ENCODE measurements around the gene ARHGAP30.

Gene ARHGAP30

GRCh38 chr1:161111117-161111516 is 41.4 kb upstream of the ARHGAP30 start:
- Histone ChIP-seq H3K27me3 (ENCODE audit: control insufficient read depth in 1 of 2, insufficient read depth in 1 of 2, low read length in 2 of 2) (no peaks in the 10 kb centered on the region), H2AK5ac (ENCODE audit: low read length, severe bottlenecking) (no peak overlapping the region), H2BK15ac (ENCODE audit: low read depth, poor library complexity, severe bottlenecking) (no peak overlapping the region), H3K9me3 (ENCODE audit: control insufficient read depth, low read length) (no peaks in the 10 kb centered on the region), H2AFZ (ENCODE audit: low read depth, low read length) (no peak overlapping the region), H3K18ac (ENCODE audit: low read depth in 1 of 2, low read length in 2 of 2) (no peak overlapping the region), H3K9ac (ENCODE audit: low read length) (no peak overlapping the region), H3K27ac (ENCODE audit: low read length, poor library complexity, severe bottlenecking) (no peak overlapping the region), H3K4me3 (ENCODE audit: insufficient read depth in 1 of 2, low read depth in 1 of 2, low read length in 2 of 2) (no peak overlapping the region), H4K91ac (ENCODE audit: low read length) (no peak overlapping the region), H4K8ac (ENCODE audit: low read length) (no peak overlapping the region), H3K23ac (ENCODE audit: low read length in 2 of 2) (no peak overlapping the region), H3K4me1 (ENCODE audit: control insufficient read depth, insufficient read depth, low read depth, low read length) (peaks cover 4% of the 10 kb centered on the region), H3K36me3 (ENCODE audit: control insufficient read depth in 1 of 2, insufficient read depth in 2 of 2, low read depth in 1 of 2, low read length in 2 of 2) (peaks cover 10 to 40% of the 10 kb centered on the region in 2 experiments), H3K4ac (ENCODE audit: low read depth in 1 of 2, low read length in 2 of 2) (no peak overlapping the region), H3K79me1 (replicated peaks; ENCODE audit: low read length, poor library complexity, severe bottlenecking) (peaks cover 8% of the 10 kb centered on the region), H2BK120ac (ENCODE audit: low read depth, low read length) (no peak overlapping the region), H2BK5ac (ENCODE audit: low read depth, low read length, poor library complexity, severe bottlenecking) (no peak overlapping the region), H2BK12ac (ENCODE audit: low read length in 2 of 2) (no peak overlapping the region), H3K4me2 (ENCODE audit: low read length, poor library complexity, severe bottlenecking) (no peak overlapping the region), H3K14ac (ENCODE audit: low read length in 2 of 2) (no peak overlapping the region)
- 100% methylated on average over 3 of the region's 3 CpGs for WGBS
- DNase-seq: no peak

GRCh38 chr1:161106431-161106830 is 36.7 kb upstream of the ARHGAP30 start:
- WGBS: 96% methylated on average over 1 of the region's 1 CpG
- no peak overlapping the region for H3K27ac ChIP-seq (ENCODE audit: low read length, poor library complexity, severe bottlenecking)
- H3K14ac ChIP-seq (ENCODE audit: low read length in 2 of 2): no peak overlapping the region
- H3K9me3 ChIP-seq (ENCODE audit: control insufficient read depth, low read length): no peaks in the 10 kb centered on the region
- H2BK120ac ChIP-seq (ENCODE audit: low read depth, low read length): no peak overlapping the region
- H2BK15ac ChIP-seq (ENCODE audit: low read depth, poor library complexity, severe bottlenecking): no peak overlapping the region
- no peak overlapping the region for H2AFZ ChIP-seq (ENCODE audit: low read depth, low read length)
- H3K18ac ChIP-seq (ENCODE audit: low read depth in 1 of 2, low read length in 2 of 2): no peak overlapping the region
- no peak overlapping the region for H3K4me2 ChIP-seq (ENCODE audit: low read length, poor library complexity, severe bottlenecking)
- no peak overlapping the region for H3K4ac ChIP-seq (ENCODE audit: low read depth in 1 of 2, low read length in 2 of 2)
- H3K27me3 ChIP-seq (ENCODE audit: control insufficient read depth in 1 of 2, insufficient read depth in 1 of 2, low read length in 2 of 2): no peaks in the 10 kb centered on the region
- no peak overlapping the region for H3K4me3 ChIP-seq (ENCODE audit: insufficient read depth in 1 of 2, low read depth in 1 of 2, low read length in 2 of 2)
- H2AK5ac ChIP-seq (ENCODE audit: low read length, severe bottlenecking): no peak overlapping the region
- no peak for DNase-seq
- H2BK5ac ChIP-seq (ENCODE audit: low read depth, low read length, poor library complexity, severe bottlenecking): no peak overlapping the region
- H3K23ac ChIP-seq (ENCODE audit: low read length in 2 of 2): no peak overlapping the region
- no peak overlapping the region for H2BK12ac ChIP-seq (ENCODE audit: low read length in 2 of 2)
- peaks cover 16% of the 10 kb centered on the region for H3K79me1 ChIP-seq (replicated peaks; ENCODE audit: low read length, poor library complexity, severe bottlenecking)
- H3K4me1 ChIP-seq (ENCODE audit: control insufficient read depth, insufficient read depth, low read depth, low read length): no peaks in the 10 kb centered on the region
- no peak overlapping the region for H4K91ac ChIP-seq (ENCODE audit: low read length)
- H4K8ac ChIP-seq (ENCODE audit: low read length): no peak overlapping the region
- no peak overlapping the region for H3K9ac ChIP-seq (ENCODE audit: low read length)
- H3K36me3 ChIP-seq (ENCODE audit: control insufficient read depth in 1 of 2, insufficient read depth in 2 of 2, low read depth in 1 of 2, low read length in 2 of 2): peaks cover 16 to 29% of the 10 kb centered on the region in 2 experiments

- no peak overlapping the region for H4K91ac ChIP-seq (ENCODE audit: low read length)
- DNase-seq: no peak
- no peak overlapping the region for H2BK12ac ChIP-seq (ENCODE audit: low read length in 2 of 2)
- 92% methylated on average over 2 of the region's 2 CpGs for WGBS
- no peak overlapping the region for H3K18ac ChIP-seq (ENCODE audit: low read depth in 1 of 2, low read length in 2 of 2)
- no peak overlapping the region for H3K4me3 ChIP-seq (ENCODE audit: insufficient read depth in 1 of 2, low read depth in 1 of 2, low read length in 2 of 2)
- no peak overlapping the region for H3K27ac ChIP-seq (ENCODE audit: low read length, poor library complexity, severe bottlenecking)
- no peak overlapping the region for H2BK5ac ChIP-seq (ENCODE audit: low read depth, low read length, poor library complexity, severe bottlenecking)
- no peak overlapping the region for H3K4ac ChIP-seq (ENCODE audit: low read depth in 1 of 2, low read length in 2 of 2)
- peaks cover 16 to 21% of the 10 kb centered on the region in 2 experiments for H3K36me3 ChIP-seq (ENCODE audit: control insufficient read depth in 1 of 2, insufficient read depth in 2 of 2, low read depth in 1 of 2, low read length in 2 of 2)
- no peak overlapping the region for H3K23ac ChIP-seq (ENCODE audit: low read length in 2 of 2)
- H3K4me1 ChIP-seq (ENCODE audit: control insufficient read depth, insufficient read depth, low read depth, low read length): peaks cover 9% of the 10 kb centered on the region
- peak overlapping the region; percentile 4 for H3K9ac ChIP-seq (ENCODE audit: low read length)
- H2AK5ac ChIP-seq (ENCODE audit: low read length, severe bottlenecking): no peak overlapping the region
- no peak overlapping the region for H2AFZ ChIP-seq (ENCODE audit: low read depth, low read length)
- H3K27me3 ChIP-seq (ENCODE audit: control insufficient read depth in 1 of 2, insufficient read depth in 1 of 2, low read length in 2 of 2): no peaks in the 10 kb centered on the region
- no peak overlapping the region for H2BK15ac ChIP-seq (ENCODE audit: low read depth, poor library complexity, severe bottlenecking)
- no peak overlapping the region for H3K4me2 ChIP-seq (ENCODE audit: low read length, poor library complexity, severe bottlenecking)
- no peak overlapping the region for H4K8ac ChIP-seq (ENCODE audit: low read length)
- H3K79me1 ChIP-seq (replicated peaks; ENCODE audit: low read length, poor library complexity, severe bottlenecking): peaks cover 8% of the 10 kb centered on the region
- no peaks in the 10 kb centered on the region for H3K9me3 ChIP-seq (ENCODE audit: control insufficient read depth, low read length)
- H3K14ac ChIP-seq (ENCODE audit: low read length in 2 of 2): no peak overlapping the region
- no peak overlapping the region for H2BK120ac ChIP-seq (ENCODE audit: low read depth, low read length)
Observed at GRCh38 chr1:161100556-161100955, 30.9 kb upstream of the ARHGAP30 start.

- Histone ChIP-seq H3K18ac (ENCODE audit: low read depth in 1 of 2, low read length in 2 of 2) (no peak overlapping the region), H3K4ac (ENCODE audit: low read depth in 1 of 2, low read length in 2 of 2) (no peak overlapping the region), H3K14ac (ENCODE audit: low read length in 2 of 2) (no peak overlapping the region), H3K9ac (ENCODE audit: low read length) (peak overlapping the region; percentile 87), H4K91ac (ENCODE audit: low read length) (no peak overlapping the region), H4K8ac (ENCODE audit: low read length) (no peak overlapping the region), H3K36me3 (ENCODE audit: control insufficient read depth in 1 of 2, insufficient read depth in 2 of 2, low read depth in 1 of 2, low read length in 2 of 2) (peaks cover 16 to 21% of the 10 kb centered on the region in 2 experiments), H3K4me3 (ENCODE audit: insufficient read depth in 1 of 2, low read depth in 1 of 2, low read length in 2 of 2) (peak overlapping the region in 1 of 2 experiments; percentile 94), H3K27ac (ENCODE audit: low read length, poor library complexity, severe bottlenecking) (no peak overlapping the region), H2AFZ (ENCODE audit: low read depth, low read length) (no peak overlapping the region), H3K4me2 (ENCODE audit: low read length, poor library complexity, severe bottlenecking) (peak overlapping the region; percentile 78), H2BK120ac (ENCODE audit: low read depth, low read length) (no peak overlapping the region), H2BK15ac (ENCODE audit: low read depth, poor library complexity, severe bottlenecking) (no peak overlapping the region), H3K23ac (ENCODE audit: low read length in 2 of 2) (no peak overlapping the region), H3K9me3 (ENCODE audit: control insufficient read depth, low read length) (no peaks in the 10 kb centered on the region), H2BK5ac (ENCODE audit: low read depth, low read length, poor library complexity, severe bottlenecking) (no peak overlapping the region), H3K4me1 (ENCODE audit: control insufficient read depth, insufficient read depth, low read depth, low read length) (peaks cover 9% of the 10 kb centered on the region), H2BK12ac (ENCODE audit: low read length in 2 of 2) (no peak overlapping the region), H3K79me1 (replicated peaks; ENCODE audit: low read length, poor library complexity, severe bottlenecking) (peaks cover 8% of the 10 kb centered on the region), H2AK5ac (ENCODE audit: low read length, severe bottlenecking) (no peak overlapping the region), H3K27me3 (ENCODE audit: control insufficient read depth in 1 of 2, insufficient read depth in 1 of 2, low read length in 2 of 2) (no peaks in the 10 kb centered on the region)
- no peak for DNase-seq
- WGBS: 97% methylated on average over 9 of the region's 9 CpGs
Observed at GRCh38 chr1:161099090-161099802, 29.6 kb upstream of the ARHGAP30 start.
